ENCODE measurements around the gene LHFPL6. TPM values are rescaled to one million over a fixed set of nuclear protein-coding genes. Genes with fewer than 3 reads are reported as not detected.

The LHFPL6 gene
- total RNA-seq, 2 donors from 2014 or later: 0.53 to 2.8 TPM

DNA sequence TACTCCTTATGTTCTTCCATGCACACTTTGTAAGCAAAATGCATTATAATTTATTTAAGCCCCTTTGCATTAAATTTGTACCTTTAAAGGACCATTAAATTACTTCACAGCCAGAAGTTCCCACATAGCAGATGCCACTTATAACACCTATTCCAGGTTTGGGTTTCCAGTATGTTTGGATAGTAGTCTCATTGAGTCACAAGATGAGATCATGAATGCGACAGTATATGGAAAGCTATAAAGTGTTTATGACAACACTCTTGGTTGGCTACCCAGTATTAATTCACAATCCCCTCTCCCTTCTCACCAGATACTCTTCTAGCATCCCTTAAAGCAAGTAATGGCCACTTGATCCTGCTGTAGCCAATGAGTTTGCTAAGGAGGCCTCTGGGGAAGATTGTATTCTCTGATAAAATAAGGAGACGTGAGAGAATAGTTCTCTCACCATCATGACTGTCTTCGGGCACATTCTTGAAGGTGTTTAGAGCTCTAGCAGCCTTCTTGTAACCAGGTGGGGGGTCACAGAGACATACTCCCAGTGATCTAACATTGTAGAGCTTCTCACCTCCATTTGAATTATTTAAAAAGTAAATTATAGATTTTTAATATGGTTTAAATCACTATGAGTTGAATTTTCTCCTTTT is 2.8 kb upstream of the LHFPL6 start:
- H3K4me3 Mint-ChIP-seq: no peak overlapping the region
- H3K9me3 ChIP-seq (ENCODE audit: control insufficient read depth, low read length): no peaks in the 10 kb centered on the region
- no peak overlapping the region for H3K27ac Mint-ChIP-seq
- no peaks in the 10 kb centered on the region for H3K9me3 Mint-ChIP-seq
- no peak overlapping the region for H3K9ac ChIP-seq (ENCODE audit: extremely low read depth, low read length, poor library complexity, severe bottlenecking)
- no peaks in the 10 kb centered on the region for H3K36me3 ChIP-seq (ENCODE audit: control insufficient read depth, insufficient read depth, low read length)
- TF ChIP-seq, protein P1, sequence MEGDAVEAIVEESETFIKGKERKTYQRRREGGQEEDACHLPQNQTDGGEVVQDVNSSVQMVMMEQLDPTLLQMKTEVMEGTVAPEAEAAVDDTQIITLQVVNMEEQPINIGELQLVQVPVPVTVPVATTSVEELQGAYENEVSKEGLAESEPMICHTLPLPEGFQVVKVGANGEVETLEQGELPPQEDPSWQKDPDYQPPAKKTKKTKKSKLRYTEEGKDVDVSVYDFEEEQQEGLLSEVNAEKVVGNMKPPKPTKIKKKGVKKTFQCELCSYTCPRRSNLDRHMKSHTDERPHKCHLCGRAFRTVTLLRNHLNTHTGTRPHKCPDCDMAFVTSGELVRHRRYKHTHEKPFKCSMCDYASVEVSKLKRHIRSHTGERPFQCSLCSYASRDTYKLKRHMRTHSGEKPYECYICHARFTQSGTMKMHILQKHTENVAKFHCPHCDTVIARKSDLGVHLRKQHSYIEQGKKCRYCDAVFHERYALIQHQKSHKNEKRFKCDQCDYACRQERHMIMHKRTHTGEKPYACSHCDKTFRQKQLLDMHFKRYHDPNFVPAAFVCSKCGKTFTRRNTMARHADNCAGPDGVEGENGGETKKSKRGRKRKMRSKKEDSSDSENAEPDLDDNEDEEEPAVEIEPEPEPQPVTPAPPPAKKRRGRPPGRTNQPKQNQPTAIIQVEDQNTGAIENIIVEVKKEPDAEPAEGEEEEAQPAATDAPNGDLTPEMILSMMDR (conservative IDR thresholded peaks at IDR 0.05): no peak
- peaks cover 82% of the 10 kb centered on the region for H3K27me3 Mint-ChIP-seq (ENCODE audit: insufficient read depth)
- no peaks in the 10 kb centered on the region for H3K36me3 Mint-ChIP-seq (ENCODE audit: low read depth)
- DNase-seq: no peak
- 87 to 94% methylated on average over 2 to 3 of the region's 3 CpGs for WGBS, 2 experiments (ENCODE audit: insufficient coverage in 1 of 2, insufficient read length in 1 of 2)
- H3K27me3 ChIP-seq (ENCODE audit: control insufficient read depth, insufficient read depth, low read length, poor library complexity, severe bottlenecking): peaks cover 37% of the 10 kb centered on the region
- H3K4me3 ChIP-seq (ENCODE audit: low read length): no peak overlapping the region
- no peaks in the 10 kb centered on the region for H3K4me1 ChIP-seq (ENCODE audit: control insufficient read depth, insufficient read depth, low read length)
- no peak overlapping the region for H3K27ac ChIP-seq (ENCODE audit: low read depth, low read length)
- peaks cover 6% of the 10 kb centered on the region for H3K4me1 Mint-ChIP-seq

DNA sequence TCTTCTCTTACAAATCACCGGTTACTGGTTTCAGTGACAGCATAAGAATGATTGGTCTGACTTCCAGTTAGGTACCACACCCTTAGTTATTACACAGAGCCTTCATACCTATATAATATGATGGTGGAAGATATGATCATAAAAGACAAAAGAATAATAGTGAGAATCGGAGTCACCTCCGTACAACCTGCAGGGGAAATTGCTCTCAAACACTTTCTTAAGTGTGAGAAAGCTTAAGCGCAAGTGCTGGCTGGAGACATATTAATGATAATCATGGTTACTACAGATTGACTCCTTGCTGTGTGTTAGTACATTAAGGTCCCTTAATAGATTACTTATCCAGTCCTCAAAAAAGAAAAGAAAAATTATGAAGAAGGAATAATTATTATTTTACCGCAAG is 1.8 kb upstream of the LHFPL6 start:
- no peak for DNase-seq
- Histone ChIP-seq H3K27me3 (ENCODE audit: control insufficient read depth, insufficient read depth, low read length, poor library complexity, severe bottlenecking) (peaks cover 37% of the 10 kb centered on the region), H3K4me1 (ENCODE audit: control insufficient read depth, insufficient read depth, low read length) (peaks cover 4% of the 10 kb centered on the region), H3K9me3 (ENCODE audit: control insufficient read depth, low read length) (no peaks in the 10 kb centered on the region), H3K36me3 (ENCODE audit: control insufficient read depth, insufficient read depth, low read length) (no peaks in the 10 kb centered on the region), H3K9ac (ENCODE audit: extremely low read depth, low read length, poor library complexity, severe bottlenecking) (no peak overlapping the region), H3K4me3 (ENCODE audit: low read length) (no peak overlapping the region), H3K27ac (ENCODE audit: low read depth, low read length) (no peak overlapping the region)
- Mint-ChIP-seq H3K4me1 (peaks cover 11% of the 10 kb centered on the region), H3K27me3 (ENCODE audit: insufficient read depth) (peaks cover 87% of the 10 kb centered on the region), H3K4me3 (no peak overlapping the region), H3K36me3 (ENCODE audit: low read depth) (no peaks in the 10 kb centered on the region), H3K9me3 (no peaks in the 10 kb centered on the region), H3K27ac (no peak overlapping the region)
- 61 to 78% methylated on average over 3 to 4 of the region's 5 CpGs for WGBS, 2 experiments (ENCODE audit: insufficient coverage in 1 of 2, insufficient read length in 1 of 2)
- TF ChIP-seq, protein P1 (conservative IDR thresholded peaks at IDR 0.05): no peak

DNA sequence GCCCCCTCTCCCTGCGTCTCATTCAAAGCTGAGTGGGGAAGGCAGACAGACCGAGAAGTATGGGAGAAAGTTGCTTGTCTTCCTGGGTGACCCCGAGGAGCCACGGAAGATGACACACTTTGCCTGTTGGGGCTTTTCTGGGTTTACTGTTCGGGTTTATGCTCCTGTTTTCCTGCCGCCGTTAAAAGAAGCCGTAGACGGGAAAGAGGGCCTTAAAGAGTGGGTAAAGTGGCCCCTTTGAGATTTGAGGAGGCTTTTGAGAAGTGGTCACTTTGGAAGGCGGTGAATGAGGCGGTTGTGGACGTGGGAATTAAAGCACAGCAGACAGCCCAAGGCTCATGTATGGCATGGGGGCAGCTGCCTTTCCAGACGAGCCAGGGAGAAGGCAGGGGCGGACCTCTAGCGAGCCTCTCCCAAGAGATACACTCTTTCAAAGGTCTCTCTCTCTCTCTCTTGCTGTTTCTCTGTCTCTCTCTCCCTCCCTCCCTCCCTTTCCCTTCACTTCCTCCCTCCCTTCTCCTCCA is 493 bp upstream of the LHFPL6 start:
- H3K4me1 Mint-ChIP-seq: peaks cover 11% of the 10 kb centered on the region
- peak; percentile 73 for DNase-seq
- H3K27ac ChIP-seq (ENCODE audit: low read depth, low read length): peak overlapping the region; percentile 40

More for the DNA sequence above, 493 bp upstream of the LHFPL6 start:
- no peaks in the 10 kb centered on the region for H3K9me3 Mint-ChIP-seq
- Histone ChIP-seq H3K36me3 (ENCODE audit: control insufficient read depth, insufficient read depth, low read length) (no peaks in the 10 kb centered on the region), H3K27me3 (ENCODE audit: control insufficient read depth, insufficient read depth, low read length, poor library complexity, severe bottlenecking) (peaks cover 37% of the 10 kb centered on the region), H3K4me3 (ENCODE audit: low read length) (peak overlapping the region; percentile 88), H3K4me1 (ENCODE audit: control insufficient read depth, insufficient read depth, low read length) (peaks cover 4% of the 10 kb centered on the region), H3K9me3 (ENCODE audit: control insufficient read depth, low read length) (no peaks in the 10 kb centered on the region), H3K9ac (ENCODE audit: extremely low read depth, low read length, poor library complexity, severe bottlenecking) (peak overlapping the region; percentile 33)
- no peak overlapping the region for H3K27ac Mint-ChIP-seq
- TF ChIP-seq, protein P1 (conservative IDR thresholded peaks at IDR 0.05): no peak
- H3K4me3 Mint-ChIP-seq: peak overlapping the region; percentile 74
- H3K36me3 Mint-ChIP-seq (ENCODE audit: low read depth): no peaks in the 10 kb centered on the region
- H3K27me3 Mint-ChIP-seq (ENCODE audit: insufficient read depth): peaks cover 85% of the 10 kb centered on the region
- 0 to 2% methylated on average over 4 to 15 of the region's 15 CpGs for WGBS, 2 experiments (ENCODE audit: insufficient coverage in 1 of 2, insufficient read length in 1 of 2)
